ENCODE data around the gene FNIP2.

GRCh38 chr4:158738866-158739265 is 30.0 kb upstream of the FNIP2 start:
- TF ChIP-seq CTCF (IDR thresholded peaks at IDR 0.05) = no peak
- TF ChIP-seq POLR2AphosphoS5 (IDR thresholded peaks at IDR 0.05; ENCODE audit: insufficient read depth in 1 of 2, low read depth in 1 of 2) = no peak

Measured in vagina (tissue), 2 donors.